OCI-LY7 (cell line): ENCODE results near the gene PARG. TPM values are rescaled to one million over a fixed set of nuclear protein-coding genes. Genes with fewer than 3 reads are reported as not detected.

Experiments used
- BruUV-seq: library from RNA; stranded (reverse); fragments of 400-500 nt; replicated peaks from 2 replicates; lab custom pipeline; 2021; lab: Mats Ljungman, UMichigan
- CTCF ChIA-PET: fragments of 300-600 bp; sonication (Branson Sonifier 250); formaldehyde crosslinking; loops from one replicate; lab custom pipeline; 2022; ENCODE audit warnings: antibody characterized with exemption; ENCODE audit not compliant: unreplicated experiment; lab: Charles Lee
- POLR2A ChIA-PET: fragments of 300-600 bp; sonication (Branson Sonifier 250); formaldehyde crosslinking; loops from one replicate; lab custom pipeline; 2022; ENCODE audit warnings: antibody characterized with exemption; lab: Charles Lee
- DNase-seq: peaks from one replicate; pipeline ENCODE4 v3.0.0-alpha.2; 2015; ENCODE audit warnings: low spot score
- H2AFZ ChIP-seq: fragments of 200-600 bp; sonication (generic), shearing (Covaris generic); 2 replicates; pipeline ENCODE4 v1.6.1; 2014; ENCODE audit warnings: mild to moderate bottlenecking, antibody characterized with exemption, low read length, moderate library complexity
- H3K27ac ChIP-seq: fragments of 200-600 bp; sonication (generic); 2 replicates; pipeline ENCODE4 v1.5.1; 2014; ENCODE audit warnings: mixed run types, low read depth, mild to moderate bottlenecking, moderate library complexity, low read length, inconsistent platforms; ENCODE audit not compliant: poor library complexity, severe bottlenecking
- H3K36me3 ChIP-seq: fragments of 200-600 bp; sonication (generic); 2 replicates; pipeline ENCODE4 v1.6.1; 2014; ENCODE audit warnings: mild to moderate bottlenecking, antibody characterized with exemption, low read length, moderate library complexity, mixed read lengths; ENCODE audit not compliant: insufficient read depth
- H3K4me1 ChIP-seq: fragments of 200-600 bp; sonication (generic); 2 replicates; pipeline ENCODE4 v1.5.1; 2014; ENCODE audit warnings: mild to moderate bottlenecking, low read length; ENCODE audit not compliant: insufficient read depth, poor library complexity, severe bottlenecking
- H3K4me2 ChIP-seq: fragments of 200-600 bp; sonication (generic); 2 replicates; pipeline ENCODE4 v1.6.1; 2014; ENCODE audit warnings: mild to moderate bottlenecking, low read length
- H3K4me3 ChIP-seq: fragments of 200-600 bp; sonication (generic); 2 replicates; pipeline ENCODE4 v1.5.1; 2014; ENCODE audit warnings: mild to moderate bottlenecking, low read depth, low read length; ENCODE audit not compliant: poor library complexity, severe bottlenecking
- H3K79me2 ChIP-seq: fragments of 200-600 bp; sonication (generic); 2 replicates; pipeline ENCODE4 v1.6.1; 2016; ENCODE audit warnings: low read depth, mild to moderate bottlenecking, low read length, moderate library complexity, mixed read lengths; ENCODE audit not compliant: insufficient read depth
- H3K9me2 ChIP-seq: fragments of 200-600 bp; sonication (generic); 2 replicates; pipeline ENCODE4 v1.6.1; 2016; ENCODE audit warnings: mild to moderate bottlenecking, low read length, mixed read lengths; ENCODE audit not compliant: insufficient read depth
- H3K9me3 ChIP-seq: fragments of 200-600 bp; sonication (generic); 2 replicates; pipeline ENCODE4 v1.6.1; 2014; ENCODE audit warnings: mild to moderate bottlenecking, mixed run types, low read length, mixed read lengths
- H4K20me1 ChIP-seq: fragments of 200-600 bp; sonication (generic); 2 replicates; pipeline ENCODE4 v1.6.1; 2014; ENCODE audit warnings: mild to moderate bottlenecking, antibody characterized with exemption, low read length, moderate library complexity, mixed read lengths; ENCODE audit not compliant: insufficient read depth
- EZH2phosphoT487 ChIP-seq: fragments of 200-600 bp; sonication (generic); IDR thresholded peaks from 2 replicates; pipeline ENCODE4 v1.6.1; 2018; ENCODE audit warnings: low read depth, borderline replicate concordance, mild to moderate bottlenecking, mixed run types, antibody characterized with exemption, low read length, moderate library complexity, mixed read lengths
- intact Hi-C: fragments of 100-400 bp; cut with micrococcal nuclease; formaldehyde crosslinking; loops from one replicate; pipeline ENCODE4 v1.10.0; 2022; ENCODE audit not compliant: unreplicated experiment
- total RNA-seq, 2 experiments: library from RNA; depleted of rRNA in 1 of 2; stranded (reverse); fragments of >200 nt in 1 of 2; shearing (Covaris generic) in 1 of 2; gene quantifications; 2 replicates each; pipeline ENCODE4 v1.2.3, GENCODE V29; 2014 to 2022
- TF ChIP-seq, protein P1 (sequence below): fragments of 200-600 bp; sonication (generic); conservative IDR thresholded peaks from 2 replicates; pipeline ENCODE4 v1.5.1; 2014; ENCODE audit warnings: mild to moderate bottlenecking, antibody characterized with exemption, low read length, moderate library complexity, mixed read lengths

PARG gene
- total RNA-seq, 2 experiments from 2014 or later = 40.5 to 46.9 TPM

DNA sequence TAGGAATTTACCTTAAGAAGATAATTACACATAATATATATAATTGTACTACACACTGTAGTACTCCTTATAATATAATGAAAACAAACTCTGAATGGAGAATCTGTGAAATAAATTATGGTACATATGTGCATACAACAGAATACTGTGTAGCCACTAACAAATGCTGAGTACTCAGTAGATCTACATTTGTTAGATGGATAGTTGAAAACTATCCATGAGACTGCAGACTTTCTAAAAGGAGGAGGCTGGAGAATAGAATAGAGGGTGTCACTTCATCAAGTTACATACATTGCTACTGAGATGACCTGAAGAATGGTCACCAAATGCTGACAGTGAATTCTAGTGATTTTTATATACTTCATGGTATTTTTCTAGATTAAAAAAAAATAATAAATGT lies 111.0 kb downstream of the PARG start:
- Histone ChIP-seq H3K9me3 (no peaks in the 10 kb centered on the region), H3K4me3 (no peak overlapping the region), H3K27ac (no peak overlapping the region), H2AFZ (no peak overlapping the region), H3K36me3 (peaks cover 35% of the 10 kb centered on the region), H4K20me1 (no peaks in the 10 kb centered on the region), H3K4me2 (no peak overlapping the region), H3K4me1 (peaks cover 2% of the 10 kb centered on the region), H3K9me2 (no peaks in the 10 kb centered on the region), H3K79me2 (no peaks in the 10 kb centered on the region)
- no peak for DNase-seq
- intact Hi-C loops = no loop called here
- no peak for TF ChIP-seq EZH2phosphoT487
- TF ChIP-seq, protein P1, sequence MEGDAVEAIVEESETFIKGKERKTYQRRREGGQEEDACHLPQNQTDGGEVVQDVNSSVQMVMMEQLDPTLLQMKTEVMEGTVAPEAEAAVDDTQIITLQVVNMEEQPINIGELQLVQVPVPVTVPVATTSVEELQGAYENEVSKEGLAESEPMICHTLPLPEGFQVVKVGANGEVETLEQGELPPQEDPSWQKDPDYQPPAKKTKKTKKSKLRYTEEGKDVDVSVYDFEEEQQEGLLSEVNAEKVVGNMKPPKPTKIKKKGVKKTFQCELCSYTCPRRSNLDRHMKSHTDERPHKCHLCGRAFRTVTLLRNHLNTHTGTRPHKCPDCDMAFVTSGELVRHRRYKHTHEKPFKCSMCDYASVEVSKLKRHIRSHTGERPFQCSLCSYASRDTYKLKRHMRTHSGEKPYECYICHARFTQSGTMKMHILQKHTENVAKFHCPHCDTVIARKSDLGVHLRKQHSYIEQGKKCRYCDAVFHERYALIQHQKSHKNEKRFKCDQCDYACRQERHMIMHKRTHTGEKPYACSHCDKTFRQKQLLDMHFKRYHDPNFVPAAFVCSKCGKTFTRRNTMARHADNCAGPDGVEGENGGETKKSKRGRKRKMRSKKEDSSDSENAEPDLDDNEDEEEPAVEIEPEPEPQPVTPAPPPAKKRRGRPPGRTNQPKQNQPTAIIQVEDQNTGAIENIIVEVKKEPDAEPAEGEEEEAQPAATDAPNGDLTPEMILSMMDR = no peak
- CTCF ChIA-PET = no interaction called here
- POLR2A ChIA-PET = no interaction called here
- BruUV-seq = no TSS peak

DNA sequence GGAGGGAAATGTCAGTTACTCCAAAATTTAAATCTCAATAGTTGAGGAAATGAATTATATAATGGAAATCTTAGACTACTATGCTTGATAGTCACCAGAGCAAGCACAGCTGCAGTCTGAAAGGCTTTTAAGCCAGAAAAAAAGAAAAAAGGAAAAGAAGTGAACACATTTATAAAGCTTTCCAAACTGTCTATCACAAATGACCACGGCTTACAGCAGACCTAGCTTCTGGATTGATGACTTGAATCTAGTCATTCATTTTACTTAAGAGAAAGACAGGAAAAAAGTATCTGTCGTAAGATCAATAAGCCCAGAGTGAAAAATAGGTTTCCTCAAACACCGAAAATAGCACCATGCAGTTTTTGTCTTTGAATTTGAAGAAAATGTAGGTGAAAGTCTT lies 111.8 kb downstream of the PARG start:
- Histone ChIP-seq H3K4me3 (no peak overlapping the region), H2AFZ (no peak overlapping the region), H3K79me2 (no peaks in the 10 kb centered on the region), H3K9me2 (no peaks in the 10 kb centered on the region), H3K27ac (no peak overlapping the region), H4K20me1 (no peaks in the 10 kb centered on the region), H3K4me2 (no peak overlapping the region), H3K4me1 (peaks cover 2% of the 10 kb centered on the region), H3K36me3 (peaks cover 30% of the 10 kb centered on the region), H3K9me3 (no peaks in the 10 kb centered on the region)
- TF ChIP-seq EZH2phosphoT487 = no peak
- TF ChIP-seq, protein P1 = no peak
- BruUV-seq = no TSS peak
- intact Hi-C loops = no loop called here
- POLR2A ChIA-PET = no interaction called here
- DNase-seq = no peak
- CTCF ChIA-PET = no interaction called here

DNA sequence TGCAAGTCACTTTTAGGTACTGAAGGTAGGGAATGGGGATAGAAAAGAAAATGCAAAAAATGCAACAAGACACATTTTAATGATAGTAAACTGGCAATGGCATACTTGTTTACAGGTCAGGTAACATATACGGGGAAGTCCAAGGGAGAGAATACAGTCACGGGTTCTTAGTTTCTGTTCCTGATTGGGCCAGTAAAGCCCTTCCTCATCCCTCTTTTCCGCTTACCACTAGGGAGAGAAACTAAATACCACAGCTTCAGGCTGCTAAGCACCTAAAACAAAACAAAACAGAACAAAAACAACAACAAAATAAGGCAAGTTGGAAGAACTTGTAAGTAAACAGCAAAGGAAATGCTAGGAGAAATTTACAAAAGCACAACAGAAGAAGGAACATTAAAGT lies 114.5 kb downstream of the PARG start:
- H3K27ac ChIP-seq = no peak overlapping the region
- no peak for DNase-seq
- H3K9me2 ChIP-seq = no peaks in the 10 kb centered on the region
- H2AFZ ChIP-seq = no peak overlapping the region
- no peaks in the 10 kb centered on the region for H3K9me3 ChIP-seq
- H3K4me1 ChIP-seq = peaks cover 2% of the 10 kb centered on the region
- intact Hi-C loops = no loop called here
- H3K36me3 ChIP-seq = peaks cover 29% of the 10 kb centered on the region
- ChIA-PET CTCF (no interaction called here), POLR2A (interaction anchor here (0.6 to 0.7 kb wide), 3 partner anchors 13 to 1526 kb away, joined by 3 read pairs; no protein-coding TSS in a partner anchor)
- H4K20me1 ChIP-seq = no peaks in the 10 kb centered on the region
- no peaks in the 10 kb centered on the region for H3K79me2 ChIP-seq
- TF ChIP-seq, protein P1 = no peak
- TF ChIP-seq EZH2phosphoT487 = no peak
- no peak overlapping the region for H3K4me3 ChIP-seq
- H3K4me2 ChIP-seq = no peak overlapping the region
- no TSS peak for BruUV-seq
